ENCODE measurements around the gene CCNYL1. TPM values are rescaled to one million over a fixed set of nuclear protein-coding genes. Genes with fewer than 3 reads are reported as not detected.
"Not testable (repeated sequence)": the region's sequence is repeated elsewhere in the genome, so short reads cannot be mapped to it uniquely, and the experiment has no call there.

CCNYL1 gene
- total RNA-seq, 1 donor from 2014 or later, result 25.6 TPM

DNA sequence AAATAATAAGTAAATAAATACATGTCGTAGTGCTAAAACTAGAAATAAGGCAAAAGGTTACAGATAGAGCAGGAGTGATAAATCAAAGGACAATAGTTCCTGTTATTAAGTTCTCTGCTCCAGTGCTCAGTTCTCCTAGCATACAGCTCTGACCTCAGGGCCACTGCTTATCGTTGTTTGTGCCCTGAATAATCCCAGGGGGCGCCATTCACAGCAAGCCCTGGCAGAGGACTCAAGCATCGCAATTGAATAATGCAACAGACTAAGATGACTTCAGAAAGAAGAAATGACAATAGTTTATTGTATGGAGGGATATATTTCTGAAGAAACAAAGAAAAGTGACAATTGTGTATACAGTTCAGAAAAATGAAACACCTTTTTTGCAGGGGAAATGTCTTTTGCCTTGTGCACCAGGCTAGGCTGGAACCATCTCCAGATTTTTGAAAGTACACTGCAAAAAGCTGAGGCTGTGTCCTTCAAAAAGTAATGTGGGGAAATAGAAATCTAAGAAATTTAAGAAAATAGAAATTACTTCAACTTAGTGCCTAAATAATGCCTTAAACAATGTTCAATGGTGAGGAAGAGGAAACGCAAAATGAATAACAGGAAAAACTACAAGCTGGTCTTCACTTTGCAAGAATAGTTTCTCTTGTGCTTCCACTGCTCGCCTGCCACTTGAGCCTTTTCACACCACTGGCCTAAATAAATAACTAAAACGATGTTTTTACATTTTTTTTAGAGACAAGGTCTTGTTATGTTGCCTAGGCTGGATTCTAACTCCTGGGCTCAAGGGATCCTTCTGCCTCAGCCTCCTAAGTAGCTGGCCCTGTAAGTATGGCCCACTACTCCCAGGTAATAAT lies 19.0 kb upstream of the CCNYL1 start:
- no peaks in the 10 kb centered on the region for H3K9me3 ChIP-seq
- no peak overlapping the region for H3K4me3 ChIP-seq
- ATAC-seq, result peak; percentile 83 to 84
- H3K27me3 ChIP-seq (ENCODE audit: low read depth), result no peaks in the 10 kb centered on the region
- TF ChIP-seq, protein P1, sequence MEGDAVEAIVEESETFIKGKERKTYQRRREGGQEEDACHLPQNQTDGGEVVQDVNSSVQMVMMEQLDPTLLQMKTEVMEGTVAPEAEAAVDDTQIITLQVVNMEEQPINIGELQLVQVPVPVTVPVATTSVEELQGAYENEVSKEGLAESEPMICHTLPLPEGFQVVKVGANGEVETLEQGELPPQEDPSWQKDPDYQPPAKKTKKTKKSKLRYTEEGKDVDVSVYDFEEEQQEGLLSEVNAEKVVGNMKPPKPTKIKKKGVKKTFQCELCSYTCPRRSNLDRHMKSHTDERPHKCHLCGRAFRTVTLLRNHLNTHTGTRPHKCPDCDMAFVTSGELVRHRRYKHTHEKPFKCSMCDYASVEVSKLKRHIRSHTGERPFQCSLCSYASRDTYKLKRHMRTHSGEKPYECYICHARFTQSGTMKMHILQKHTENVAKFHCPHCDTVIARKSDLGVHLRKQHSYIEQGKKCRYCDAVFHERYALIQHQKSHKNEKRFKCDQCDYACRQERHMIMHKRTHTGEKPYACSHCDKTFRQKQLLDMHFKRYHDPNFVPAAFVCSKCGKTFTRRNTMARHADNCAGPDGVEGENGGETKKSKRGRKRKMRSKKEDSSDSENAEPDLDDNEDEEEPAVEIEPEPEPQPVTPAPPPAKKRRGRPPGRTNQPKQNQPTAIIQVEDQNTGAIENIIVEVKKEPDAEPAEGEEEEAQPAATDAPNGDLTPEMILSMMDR (IDR thresholded peaks at IDR 0.05), result peak; percentile 63
- no peak overlapping the region for H3K27ac ChIP-seq
- peak; percentile 62 for DNase-seq
- intact Hi-C loops (cut with DNase I), result no loop called here
- no peaks in the 10 kb centered on the region for H3K36me3 ChIP-seq
- no peaks in the 10 kb centered on the region for H3K4me1 ChIP-seq

DNA sequence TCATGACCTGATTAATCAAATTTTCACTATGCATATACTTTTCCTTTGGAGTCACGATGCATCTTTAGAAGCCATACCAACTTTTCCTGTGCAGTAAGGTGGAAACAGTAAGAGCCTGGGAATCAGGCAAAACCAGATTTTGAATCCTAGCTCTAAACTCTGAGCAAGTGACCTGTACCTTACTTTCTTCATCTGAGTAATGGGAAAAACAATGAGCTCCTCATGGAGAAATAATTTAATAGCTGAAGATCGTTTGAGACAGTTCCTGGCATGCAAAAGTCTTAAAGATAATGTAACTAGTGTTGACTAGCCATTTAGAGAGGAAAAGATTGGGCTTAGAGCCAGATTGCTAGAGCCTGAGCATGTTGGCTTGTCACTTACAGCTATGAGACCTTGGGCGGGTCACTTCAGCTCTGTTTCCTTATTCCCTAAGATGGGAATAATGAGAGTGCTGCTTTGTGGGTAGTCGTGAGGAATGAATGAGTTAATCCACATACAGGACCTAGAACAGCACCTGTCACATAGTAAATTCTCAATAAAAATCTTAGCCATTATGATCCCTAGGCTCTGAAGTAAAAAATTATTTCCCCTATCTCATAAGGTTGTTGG lies 17.7 kb upstream of the CCNYL1 start:
- intact Hi-C loops (cut with DNase I), result no loop called here
- TF ChIP-seq, protein P1 (IDR thresholded peaks at IDR 0.05), result no peak
- no peaks in the 10 kb centered on the region for H3K27me3 ChIP-seq (ENCODE audit: low read depth)

DNA sequence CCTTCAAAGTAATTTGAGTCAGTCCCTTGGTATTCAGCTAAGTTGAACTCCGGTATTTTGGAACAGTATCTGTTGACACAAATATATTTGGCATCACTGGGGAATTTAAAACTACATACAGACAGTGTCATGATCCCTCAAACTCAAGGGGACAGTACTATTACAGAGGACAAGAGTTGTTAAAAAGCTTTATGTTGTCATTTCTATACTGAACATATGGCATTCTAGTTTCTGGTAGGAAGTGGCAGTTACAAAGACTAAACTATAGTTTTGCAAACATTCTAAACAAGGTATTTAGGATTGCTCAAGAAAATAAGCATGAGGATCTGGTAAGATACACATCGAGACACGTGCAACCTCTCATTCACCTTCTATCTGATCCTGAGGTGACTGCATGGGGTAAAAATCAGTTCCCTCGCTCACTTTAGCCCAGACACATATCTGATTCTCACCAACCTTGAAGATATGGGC lies 16.6 kb upstream of the CCNYL1 start:
- H3K4me1 ChIP-seq, result no peaks in the 10 kb centered on the region
- H3K36me3 ChIP-seq, result no peaks in the 10 kb centered on the region
- ATAC-seq (no peak), DNase-seq (no peak)
- H3K27ac ChIP-seq, result no peak overlapping the region
- H3K4me3 ChIP-seq, result no peak overlapping the region
- no peaks in the 10 kb centered on the region for H3K27me3 ChIP-seq (ENCODE audit: low read depth)
- H3K9me3 ChIP-seq, result no peaks in the 10 kb centered on the region
- intact Hi-C loops (cut with DNase I), result no loop called here
- TF ChIP-seq, protein P1 (IDR thresholded peaks at IDR 0.05), result no peak

More for the DNA sequence above, 17.7 kb upstream of the CCNYL1 start:
- H3K4me3 ChIP-seq, result no peak overlapping the region
- no peaks in the 10 kb centered on the region for H3K36me3 ChIP-seq
- no peaks in the 10 kb centered on the region for H3K9me3 ChIP-seq
- no peak for ATAC-seq
- H3K4me1 ChIP-seq, result no peaks in the 10 kb centered on the region
- DNase-seq, result no peak
- H3K27ac ChIP-seq, result no peak overlapping the region

DNA sequence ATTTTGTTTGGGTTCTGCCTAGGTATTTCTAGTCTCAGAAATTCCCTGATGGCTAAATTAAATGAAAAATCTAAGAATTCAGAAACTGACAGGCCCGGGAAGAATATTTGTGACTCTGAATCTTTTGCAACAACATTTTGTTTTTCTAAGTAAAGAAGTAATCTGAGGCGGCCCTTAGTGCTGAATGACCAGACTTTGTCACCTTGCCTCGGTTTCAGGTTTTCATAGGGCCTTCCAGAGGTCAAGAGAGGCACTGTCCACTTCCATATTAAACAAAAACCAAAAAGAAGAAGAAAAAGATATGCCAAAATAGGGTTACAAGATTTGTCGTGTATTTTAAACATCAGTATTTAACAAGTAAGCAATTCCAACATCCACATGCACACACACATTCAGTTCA lies 16.1 kb upstream of the CCNYL1 start:
- Histone ChIP-seq H3K9me3 (no peaks in the 10 kb centered on the region), H3K27me3 (ENCODE audit: low read depth) (no peaks in the 10 kb centered on the region), H3K36me3 (no peaks in the 10 kb centered on the region), H3K4me1 (no peaks in the 10 kb centered on the region), H3K4me3 (no peak overlapping the region), H3K27ac (no peak overlapping the region)
- TF ChIP-seq, protein P1 (IDR thresholded peaks at IDR 0.05), result no peak
- ATAC-seq (no peak), DNase-seq (no peak)
- intact Hi-C loops (cut with DNase I), result no loop called here

DNA sequence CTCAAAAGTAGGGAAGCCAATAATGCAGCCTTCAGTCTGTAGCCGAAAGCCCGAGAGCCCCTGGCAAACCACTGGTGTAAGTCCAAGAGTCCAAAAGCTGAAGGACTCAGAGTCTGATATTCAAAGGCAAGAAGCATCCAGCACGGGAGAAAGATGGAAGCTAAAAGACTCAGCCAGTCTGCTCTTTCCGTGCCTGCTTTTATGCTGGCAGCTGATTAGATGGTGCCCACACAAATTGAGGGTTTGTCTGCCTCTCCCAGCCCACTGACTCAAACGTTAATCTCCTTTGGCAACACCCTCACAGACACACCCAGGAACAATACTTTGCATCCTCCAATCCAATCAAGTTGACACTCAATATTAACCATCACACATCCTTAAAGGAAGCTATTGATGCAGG lies 14.5 kb upstream of the CCNYL1 start:
- ATAC-seq; H3K4me1 ChIP-seq; H3K27ac ChIP-seq; intact Hi-C loops (cut with DNase I); H3K4me3 ChIP-seq; H3K36me3 ChIP-seq; H3K9me3 ChIP-seq; H3K27me3 ChIP-seq (ENCODE audit: low read depth); DNase-seq: not testable (repeated sequence)

DNA sequence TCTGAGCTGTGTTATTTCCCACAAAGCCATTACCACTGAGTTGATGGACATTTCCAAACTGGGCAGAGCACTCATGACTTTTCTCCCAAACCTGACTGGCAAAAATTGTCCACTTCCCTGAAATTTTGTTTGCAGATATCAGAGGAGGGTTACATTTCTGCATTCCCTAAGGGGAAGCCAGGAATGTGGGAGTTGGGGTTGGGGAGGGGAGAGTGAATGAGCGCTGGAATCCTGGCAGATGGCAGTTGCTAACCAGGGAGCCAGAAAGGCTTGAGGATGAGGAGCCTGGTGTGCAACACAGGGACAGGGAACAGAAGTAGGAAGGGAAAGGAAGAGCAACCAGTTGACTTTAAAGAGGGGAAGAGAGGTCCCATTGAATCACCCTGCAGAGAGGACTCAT lies 14.0 kb upstream of the CCNYL1 start:
- H3K36me3 ChIP-seq, result no peaks in the 10 kb centered on the region
- no peak overlapping the region for H3K27ac ChIP-seq
- H3K9me3 ChIP-seq, result no peaks in the 10 kb centered on the region
- H3K4me3 ChIP-seq, result no peak overlapping the region
- no peaks in the 10 kb centered on the region for H3K4me1 ChIP-seq
- TF ChIP-seq, protein P1 (IDR thresholded peaks at IDR 0.05), result no peak
- H3K27me3 ChIP-seq (ENCODE audit: low read depth), result no peaks in the 10 kb centered on the region
- intact Hi-C loops (cut with DNase I), result no loop called here
- no peak for ATAC-seq
- DNase-seq, result no peak
